ENCODE data around the gene ZNF592.

DNA sequence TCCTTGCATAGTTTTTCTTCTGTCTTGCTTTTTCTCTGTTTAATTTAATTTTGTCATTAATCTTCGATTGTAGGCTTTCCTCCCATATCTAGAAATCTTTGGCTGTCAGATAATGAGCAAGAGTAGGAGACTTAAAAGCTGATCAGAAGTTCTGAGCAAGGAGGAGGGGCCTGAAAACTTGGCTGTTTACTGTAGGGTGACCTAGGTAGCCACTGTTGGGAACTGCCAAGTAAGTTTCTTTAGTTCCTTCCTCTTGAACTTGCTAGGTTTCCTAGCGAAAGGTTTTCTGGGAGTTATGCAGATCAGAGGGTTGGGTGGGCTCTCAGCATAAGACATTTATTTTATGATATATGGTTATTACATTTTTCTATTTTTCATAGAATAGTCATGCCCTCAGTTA lies 83.2 kb downstream of the ZNF592 start:
- TF ChIP-seq, protein P1, sequence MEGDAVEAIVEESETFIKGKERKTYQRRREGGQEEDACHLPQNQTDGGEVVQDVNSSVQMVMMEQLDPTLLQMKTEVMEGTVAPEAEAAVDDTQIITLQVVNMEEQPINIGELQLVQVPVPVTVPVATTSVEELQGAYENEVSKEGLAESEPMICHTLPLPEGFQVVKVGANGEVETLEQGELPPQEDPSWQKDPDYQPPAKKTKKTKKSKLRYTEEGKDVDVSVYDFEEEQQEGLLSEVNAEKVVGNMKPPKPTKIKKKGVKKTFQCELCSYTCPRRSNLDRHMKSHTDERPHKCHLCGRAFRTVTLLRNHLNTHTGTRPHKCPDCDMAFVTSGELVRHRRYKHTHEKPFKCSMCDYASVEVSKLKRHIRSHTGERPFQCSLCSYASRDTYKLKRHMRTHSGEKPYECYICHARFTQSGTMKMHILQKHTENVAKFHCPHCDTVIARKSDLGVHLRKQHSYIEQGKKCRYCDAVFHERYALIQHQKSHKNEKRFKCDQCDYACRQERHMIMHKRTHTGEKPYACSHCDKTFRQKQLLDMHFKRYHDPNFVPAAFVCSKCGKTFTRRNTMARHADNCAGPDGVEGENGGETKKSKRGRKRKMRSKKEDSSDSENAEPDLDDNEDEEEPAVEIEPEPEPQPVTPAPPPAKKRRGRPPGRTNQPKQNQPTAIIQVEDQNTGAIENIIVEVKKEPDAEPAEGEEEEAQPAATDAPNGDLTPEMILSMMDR (IDR thresholded peaks at IDR 0.05) = no peak
- TF ChIP-seq POLR2AphosphoS5 (IDR thresholded peaks at IDR 0.05) = no peak

Measured in transverse colon (tissue), 4 donors.